VCaP (cell line): ENCODE results near the gene PAK3.

Experiments used
- H3K27ac ChIP-seq: fragments of 450-650 bp; 2 replicates; pipeline ENCODE4 v1.5.1; 2017
- TF ChIP-seq, protein P1 (sequence below): fragments of 450-650 bp; conservative IDR thresholded peaks from 2 replicates; pipeline ENCODE4 v1.5.1; 2017; ENCODE audit warnings: mild to moderate bottlenecking, moderate library complexity

PAK3 gene

DNA sequence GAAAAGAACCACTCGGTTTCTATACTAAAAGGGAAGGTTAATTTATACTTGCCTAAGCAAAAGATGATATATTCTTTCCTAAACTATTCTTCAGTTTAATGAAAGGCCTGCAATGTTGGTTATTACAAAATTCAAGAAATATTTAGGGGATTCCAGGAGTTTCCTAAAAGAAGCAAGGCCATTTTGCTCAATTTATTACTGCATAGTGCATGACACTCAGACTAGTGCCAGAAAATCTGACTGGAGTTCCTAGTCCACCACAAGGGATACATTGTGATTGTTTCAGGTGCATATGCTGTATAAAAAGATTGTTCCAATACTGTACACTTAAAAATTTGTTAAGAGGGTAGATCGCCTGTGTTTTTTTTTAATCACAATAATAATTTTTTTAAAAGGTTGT, 95.6 kb downstream of the PAK3 start:
- TF ChIP-seq, protein P1, sequence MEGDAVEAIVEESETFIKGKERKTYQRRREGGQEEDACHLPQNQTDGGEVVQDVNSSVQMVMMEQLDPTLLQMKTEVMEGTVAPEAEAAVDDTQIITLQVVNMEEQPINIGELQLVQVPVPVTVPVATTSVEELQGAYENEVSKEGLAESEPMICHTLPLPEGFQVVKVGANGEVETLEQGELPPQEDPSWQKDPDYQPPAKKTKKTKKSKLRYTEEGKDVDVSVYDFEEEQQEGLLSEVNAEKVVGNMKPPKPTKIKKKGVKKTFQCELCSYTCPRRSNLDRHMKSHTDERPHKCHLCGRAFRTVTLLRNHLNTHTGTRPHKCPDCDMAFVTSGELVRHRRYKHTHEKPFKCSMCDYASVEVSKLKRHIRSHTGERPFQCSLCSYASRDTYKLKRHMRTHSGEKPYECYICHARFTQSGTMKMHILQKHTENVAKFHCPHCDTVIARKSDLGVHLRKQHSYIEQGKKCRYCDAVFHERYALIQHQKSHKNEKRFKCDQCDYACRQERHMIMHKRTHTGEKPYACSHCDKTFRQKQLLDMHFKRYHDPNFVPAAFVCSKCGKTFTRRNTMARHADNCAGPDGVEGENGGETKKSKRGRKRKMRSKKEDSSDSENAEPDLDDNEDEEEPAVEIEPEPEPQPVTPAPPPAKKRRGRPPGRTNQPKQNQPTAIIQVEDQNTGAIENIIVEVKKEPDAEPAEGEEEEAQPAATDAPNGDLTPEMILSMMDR, result no peak
- H3K27ac ChIP-seq, result no peak overlapping the region

DNA sequence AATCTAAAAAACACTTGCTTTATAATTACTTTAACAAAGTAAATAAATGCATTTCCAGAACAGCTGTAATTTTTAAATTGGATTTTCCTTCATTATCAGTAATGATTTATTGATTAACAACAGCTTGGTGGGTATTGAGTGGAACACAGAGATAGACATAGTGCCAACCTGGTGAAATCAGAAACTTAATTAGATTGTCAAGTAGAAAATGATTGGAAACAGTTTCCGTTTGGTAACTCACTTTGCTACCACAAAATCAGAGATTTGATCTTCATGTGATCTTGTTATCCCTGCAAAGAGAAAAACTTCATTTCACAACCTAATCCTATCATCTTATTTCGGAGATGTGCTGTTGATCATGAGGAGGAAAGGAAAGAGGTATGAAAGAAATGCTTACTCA, 103.5 kb downstream of the PAK3 start:
- TF ChIP-seq, protein P1, result no peak
- H3K27ac ChIP-seq, result no peak overlapping the region

DNA sequence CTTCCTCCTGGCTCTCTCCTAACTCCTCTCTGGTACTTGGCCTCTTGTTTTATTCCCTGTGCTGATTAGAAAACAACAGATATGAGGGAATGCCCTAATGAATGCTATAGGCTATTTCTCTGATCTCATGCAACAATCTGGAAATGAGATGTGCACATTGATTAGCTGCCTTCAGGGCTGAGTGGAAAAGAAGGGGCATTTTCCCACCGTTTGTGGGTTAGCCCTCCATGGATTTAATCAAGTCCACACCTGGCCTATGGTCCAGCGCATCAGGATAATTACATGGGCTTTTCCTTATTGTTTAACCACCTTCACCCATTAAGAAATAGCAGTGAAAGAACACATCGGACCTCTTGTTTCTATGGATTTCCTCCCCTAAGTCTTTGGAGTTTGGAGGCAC, 104.3 kb downstream of the PAK3 start:
- H3K27ac ChIP-seq, result no peak overlapping the region

DNA sequence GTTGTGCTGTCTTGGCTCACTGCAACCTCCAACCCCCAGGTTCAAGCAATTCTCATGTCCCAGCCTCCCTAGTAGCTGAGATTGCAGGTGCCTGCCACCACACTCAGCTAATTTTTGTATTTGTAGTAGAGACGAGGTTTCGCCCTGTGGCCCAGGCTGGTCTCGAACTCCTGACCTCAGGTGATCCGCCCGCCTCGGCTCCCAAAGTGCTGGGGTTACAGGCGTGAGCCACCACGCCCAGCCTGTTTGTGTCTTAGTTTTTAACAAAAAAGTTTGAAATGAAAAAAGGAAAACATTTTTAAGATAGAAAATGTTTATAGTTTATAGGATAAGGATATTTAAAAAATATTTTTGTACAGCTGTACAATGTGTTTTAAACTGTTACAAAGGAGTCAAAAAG, 111.9 kb downstream of the PAK3 start:
- no peak overlapping the region for H3K27ac ChIP-seq
- TF ChIP-seq, protein P1, result no peak

More for the DNA sequence above, 104.3 kb downstream of the PAK3 start:
- TF ChIP-seq, protein P1, result no peak

DNA sequence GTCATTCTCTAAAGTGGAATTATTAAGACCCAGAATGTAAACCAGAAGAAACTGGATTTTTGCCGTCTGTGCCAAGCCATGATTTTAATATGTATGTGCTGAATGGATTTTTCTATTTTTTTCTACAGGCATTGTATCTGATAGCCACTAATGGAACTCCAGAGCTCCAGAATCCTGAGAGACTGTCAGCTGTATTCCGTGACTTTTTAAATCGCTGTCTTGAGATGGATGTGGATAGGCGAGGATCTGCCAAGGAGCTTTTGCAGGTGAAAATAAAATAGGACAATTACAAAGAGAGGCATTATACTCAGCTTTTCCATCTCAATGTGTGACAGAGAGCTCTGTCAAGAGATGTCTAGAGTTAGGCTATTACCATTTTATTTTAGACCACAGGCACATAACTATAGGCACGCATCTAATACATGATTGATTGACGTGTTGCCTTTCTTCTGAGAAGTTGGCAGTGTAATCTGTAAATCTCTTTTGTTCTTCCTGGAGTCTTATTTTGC, 120.4 kb downstream of the PAK3 start:
- no peak overlapping the region for H3K27ac ChIP-seq
- TF ChIP-seq, protein P1, result no peak

DNA sequence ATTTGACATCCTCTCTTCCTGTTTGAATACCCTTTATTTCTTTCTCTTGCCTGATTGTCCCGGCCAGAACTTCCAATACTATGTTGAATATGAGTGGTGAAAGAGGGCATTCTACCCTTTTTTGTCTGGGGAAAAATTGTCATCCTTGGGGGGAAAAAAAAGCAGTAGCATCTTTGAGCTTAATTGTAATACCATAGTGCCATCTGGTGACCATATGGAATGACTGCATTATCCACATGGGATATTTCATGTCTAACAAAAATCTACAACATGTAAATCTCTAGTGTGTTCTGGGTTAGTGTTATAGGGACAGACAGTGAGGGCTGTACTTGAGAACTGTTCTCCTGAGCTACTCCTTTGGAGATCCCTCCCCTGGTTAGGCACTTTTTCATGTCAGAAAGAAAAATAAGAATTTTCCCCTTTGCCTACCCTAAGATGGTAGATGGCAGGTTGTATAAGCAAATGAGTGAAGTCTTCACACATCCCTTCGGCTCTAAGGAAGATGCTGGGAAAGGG, 148.3 kb downstream of the PAK3 start:
- no peak overlapping the region for H3K27ac ChIP-seq
- TF ChIP-seq, protein P1, result peak; percentile 39

DNA sequence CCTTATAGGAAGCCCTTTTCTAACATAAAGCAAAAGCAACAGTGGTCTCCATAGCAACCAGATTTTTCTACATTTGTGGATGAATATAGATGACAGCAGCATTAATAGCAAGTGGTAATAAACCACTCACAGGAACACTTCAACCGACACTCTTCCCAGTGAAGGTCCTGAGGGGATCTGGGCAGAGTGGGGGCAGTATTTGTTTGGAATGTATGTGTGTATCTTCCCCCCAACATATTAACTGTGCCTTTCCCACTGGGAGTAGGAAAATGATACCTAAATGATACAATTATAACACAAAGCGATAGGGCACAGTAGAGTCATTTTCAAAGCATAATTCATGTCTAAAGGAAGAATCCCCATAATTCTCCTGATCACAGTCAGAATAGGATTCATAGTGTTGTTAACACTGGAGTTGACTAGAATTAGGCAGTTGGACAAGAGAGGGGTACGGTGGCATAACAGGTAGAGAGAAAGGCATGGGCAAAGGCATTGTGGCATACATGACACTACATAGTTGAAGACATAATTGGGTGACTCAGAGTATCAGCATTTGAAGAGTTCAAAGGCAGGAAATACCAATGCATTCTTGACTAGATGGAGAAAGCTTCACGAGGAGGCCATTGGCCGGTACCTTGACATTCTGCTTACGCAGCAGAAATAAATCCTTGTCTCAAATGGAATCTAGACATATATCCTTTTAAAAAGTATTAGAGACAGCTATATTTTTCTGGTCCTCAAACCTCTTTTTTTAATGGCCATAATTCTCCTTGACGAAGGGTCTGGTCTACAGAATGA, 159.1 kb downstream of the PAK3 start:
- TF ChIP-seq, protein P1, result no peak
- H3K27ac ChIP-seq, result no peak overlapping the region
